Gastroesophageal sphincter (tissue), 4 donors: ENCODE data around the gene CALHM1. TPM values are rescaled to one million over a fixed set of nuclear protein-coding genes. Genes with fewer than 3 reads are reported as not detected.

Experiments
- ATAC-seq: fragments of 150-250 bp; one replicate; pipeline ENCODE4 v1.9.1; 2016; ENCODE audit warnings: mild to moderate bottlenecking, moderate library complexity
- H3K27ac ChIP-seq, 4 donors: fragments of 200-600 bp; sonication (generic) in 3 of 4; 1 replicate in 3 of 4; 2 replicates in 1 of 4; pipeline ENCODE4 v1.5.1; 2016 to 2019
- H3K27me3 ChIP-seq: fragments of 200-600 bp; sonication (generic); one replicate; pipeline ENCODE4 v1.5.1; 2019
- H3K36me3 ChIP-seq, 2 donors: fragments of 200-600 bp; sonication (generic); one replicate each; pipeline ENCODE4 v1.5.1; 2019; ENCODE audit warnings: control low read depth in 1 of 2
- H3K4me1 ChIP-seq, 3 donors: fragments of 200-600 bp; sonication (generic); 1 replicate in 2 of 3; 2 replicates in 1 of 3; pipeline ENCODE4 v1.5.1; 2016 to 2019; ENCODE audit warnings: control low read depth in 2 of 3
- H3K4me3 ChIP-seq, 2 donors: fragments of 200-600 bp; sonication (generic); one replicate each; pipeline ENCODE4 v1.5.1; 2019; ENCODE audit warnings: mild to moderate bottlenecking in 1 of 2, moderate library complexity in 1 of 2
- H3K9me3 ChIP-seq, 3 donors: fragments of 200-600 bp; sonication (generic); one replicate each; pipeline ENCODE4 v1.5.1; 2017 to 2019; ENCODE audit warnings: control low read depth in 2 of 3
- EP300 ChIP-seq: sonication (generic); formaldehyde crosslinking; IDR thresholded peaks from one replicate; pipeline ENCODE4 v1.6.1; 2017; ENCODE audit warnings: antibody characterized with exemption, mild to moderate bottlenecking
- POLR2A ChIP-seq, 2 donors: fragments of 450-650 bp; IDR thresholded peaks; one replicate each; pipeline ENCODE4 v1.6.1; 2017; ENCODE audit warnings: antibody characterized with exemption in 2 of 2, mild to moderate bottlenecking in 2 of 2, moderate library complexity in 1 of 2
- POLR2AphosphoS5 ChIP-seq: sonication (generic); formaldehyde crosslinking; IDR thresholded peaks from one replicate; pipeline ENCODE4 v1.6.1; 2017; ENCODE audit warnings: antibody characterized with exemption
- WGBS, 2 donors: methylation state at CpG; one replicate each; pipeline ENCODE4 v1.1.5; 2018; ENCODE audit warnings: low coverage in 1 of 2; 5-methylcytosine and 5-hydroxymethylcytosine counted together
- total RNA-seq, 4 donors: library from RNA; depleted of rRNA; stranded (reverse); fragments of >200 nt; gene quantifications; one replicate each; pipeline ENCODE4 v1.1.0, GENCODE V29; 2016
- TF ChIP-seq, protein P1 (sequence below), 4 experiments: fragments of 200-600 bp in 2 of 4; fragments of 450-650 bp in 2 of 4; sonication (generic) in 1 of 4; IDR thresholded peaks; one replicate each; pipeline ENCODE4 v1.5.1; 2017 to 2019; ENCODE audit warnings: antibody characterized with exemption in 4 of 4, mild to moderate bottlenecking in 2 of 4, moderate library complexity in 2 of 4

CALHM1 gene
- total RNA-seq, 4 donors from 2014 or later = not detected

DNA sequence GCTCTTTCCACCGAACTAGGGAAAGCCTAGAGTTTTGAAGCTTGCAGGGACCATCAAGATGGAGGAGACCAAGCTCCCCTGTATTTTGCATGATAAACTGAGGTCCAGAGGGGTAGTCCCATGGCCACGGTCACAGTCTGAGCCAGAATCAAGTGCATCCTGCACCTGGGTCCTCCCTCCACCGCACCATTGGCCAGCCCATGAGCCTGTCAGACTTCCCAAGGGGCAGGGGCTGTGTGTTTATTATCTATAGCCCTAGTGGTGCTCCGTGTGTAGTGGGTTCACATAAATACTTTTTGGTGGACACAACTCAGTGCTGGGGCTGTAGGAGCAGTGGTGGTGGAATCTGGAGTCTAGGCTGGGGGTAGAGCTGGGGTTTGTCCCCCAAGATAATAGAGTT lies 16.7 kb upstream of the CALHM1 start:
- no peak overlapping the region for H3K4me3 ChIP-seq
- ATAC-seq = no peak
- TF ChIP-seq POLR2A (IDR thresholded peaks at IDR 0.05) (no peak), POLR2AphosphoS5 (no peak), EP300 (no peak)
- TF ChIP-seq, protein P1, sequence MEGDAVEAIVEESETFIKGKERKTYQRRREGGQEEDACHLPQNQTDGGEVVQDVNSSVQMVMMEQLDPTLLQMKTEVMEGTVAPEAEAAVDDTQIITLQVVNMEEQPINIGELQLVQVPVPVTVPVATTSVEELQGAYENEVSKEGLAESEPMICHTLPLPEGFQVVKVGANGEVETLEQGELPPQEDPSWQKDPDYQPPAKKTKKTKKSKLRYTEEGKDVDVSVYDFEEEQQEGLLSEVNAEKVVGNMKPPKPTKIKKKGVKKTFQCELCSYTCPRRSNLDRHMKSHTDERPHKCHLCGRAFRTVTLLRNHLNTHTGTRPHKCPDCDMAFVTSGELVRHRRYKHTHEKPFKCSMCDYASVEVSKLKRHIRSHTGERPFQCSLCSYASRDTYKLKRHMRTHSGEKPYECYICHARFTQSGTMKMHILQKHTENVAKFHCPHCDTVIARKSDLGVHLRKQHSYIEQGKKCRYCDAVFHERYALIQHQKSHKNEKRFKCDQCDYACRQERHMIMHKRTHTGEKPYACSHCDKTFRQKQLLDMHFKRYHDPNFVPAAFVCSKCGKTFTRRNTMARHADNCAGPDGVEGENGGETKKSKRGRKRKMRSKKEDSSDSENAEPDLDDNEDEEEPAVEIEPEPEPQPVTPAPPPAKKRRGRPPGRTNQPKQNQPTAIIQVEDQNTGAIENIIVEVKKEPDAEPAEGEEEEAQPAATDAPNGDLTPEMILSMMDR (IDR thresholded peaks at IDR 0.05) = no peak
- peaks cover 26% of the 10 kb centered on the region for H3K27me3 ChIP-seq
- H3K27ac ChIP-seq = no peak overlapping the region
- H3K4me1 ChIP-seq = peaks cover 0 to 16% (median 5%) of the 10 kb centered on the region in 3 donors
- H3K36me3 ChIP-seq = no peaks in the 10 kb centered on the region
- no peaks in the 10 kb centered on the region for H3K9me3 ChIP-seq
- 82 to 100% methylated on average over 1 to 2 of the region's 4 CpGs for WGBS, 2 donors

DNA sequence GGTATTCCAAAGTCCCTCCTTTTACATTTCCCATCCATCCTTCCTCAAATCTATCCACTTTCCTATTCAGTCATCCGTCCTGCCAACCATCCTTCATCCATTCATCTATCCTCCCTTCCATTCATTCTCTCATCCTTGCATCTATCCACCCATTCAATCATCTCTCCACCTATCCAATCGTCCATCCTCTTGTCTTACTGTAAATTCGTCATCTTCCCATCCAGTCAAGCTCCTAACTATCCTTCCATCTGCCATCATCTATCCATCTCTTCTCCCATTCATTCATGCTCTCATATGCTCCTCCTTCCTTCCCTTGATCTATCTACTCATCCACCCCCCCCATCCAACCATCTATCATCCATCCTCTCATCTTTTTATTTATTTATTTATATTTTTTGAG lies 15.4 kb upstream of the CALHM1 start:
- H3K27ac ChIP-seq = no peak overlapping the region
- no peak for ATAC-seq
- 91 to 100% methylated on average over 2 to 3 of the region's 3 CpGs for WGBS, 2 donors
- H3K9me3 ChIP-seq = no peaks in the 10 kb centered on the region
- H3K4me3 ChIP-seq = no peak overlapping the region
- no peaks in the 10 kb centered on the region for H3K36me3 ChIP-seq
- no peak for TF ChIP-seq POLR2AphosphoS5
- TF ChIP-seq, protein P1 (IDR thresholded peaks at IDR 0.05) = no peak
- no peak for TF ChIP-seq EP300
- TF ChIP-seq POLR2A (IDR thresholded peaks at IDR 0.05) = no peak
- H3K4me1 ChIP-seq = peaks cover 0 to 14% (median 5%) of the 10 kb centered on the region in 3 donors
- H3K27me3 ChIP-seq = peaks cover 25% of the 10 kb centered on the region

DNA sequence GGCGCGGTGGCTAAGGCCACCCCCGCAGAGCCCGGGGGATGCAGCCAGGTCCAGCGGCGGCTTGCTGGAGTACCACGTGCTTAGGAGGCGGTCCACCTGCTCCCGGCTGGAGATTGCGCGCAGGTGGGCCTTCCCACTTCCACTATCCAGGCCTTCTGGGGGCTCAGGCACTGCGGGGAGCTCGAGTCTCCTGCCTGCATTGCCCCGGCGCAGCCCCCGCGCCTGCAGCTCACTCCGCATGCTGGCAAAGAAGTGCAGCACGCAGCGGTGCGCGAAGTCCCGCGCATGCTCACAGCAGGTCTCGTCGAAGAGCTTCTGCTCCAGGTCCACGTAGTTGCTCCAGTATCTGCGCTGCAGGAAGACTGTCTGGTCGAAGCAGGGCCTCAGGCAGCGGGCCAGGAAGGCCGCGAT lies 14.6 kb upstream of the CALHM1 start:
- H3K4me3 ChIP-seq = no peak overlapping the region
- no peaks in the 10 kb centered on the region for H3K9me3 ChIP-seq
- H3K36me3 ChIP-seq = no peaks in the 10 kb centered on the region
- 54% methylated on average over 6 of the region's 32 CpGs; no CpG with 5 or more reads in 1 of the 2 donors for WGBS, 2 donors
- TF ChIP-seq EP300 (no peak), POLR2A (IDR thresholded peaks at IDR 0.05) (no peak), POLR2AphosphoS5 (no peak)
- TF ChIP-seq, protein P1 (IDR thresholded peaks at IDR 0.05) = no peak
- H3K27me3 ChIP-seq = peaks cover 16% of the 10 kb centered on the region
- H3K27ac ChIP-seq = no peak overlapping the region
- H3K4me1 ChIP-seq = peaks cover 0 to 14% (median 5%) of the 10 kb centered on the region in 3 donors
- no peak for ATAC-seq

DNA sequence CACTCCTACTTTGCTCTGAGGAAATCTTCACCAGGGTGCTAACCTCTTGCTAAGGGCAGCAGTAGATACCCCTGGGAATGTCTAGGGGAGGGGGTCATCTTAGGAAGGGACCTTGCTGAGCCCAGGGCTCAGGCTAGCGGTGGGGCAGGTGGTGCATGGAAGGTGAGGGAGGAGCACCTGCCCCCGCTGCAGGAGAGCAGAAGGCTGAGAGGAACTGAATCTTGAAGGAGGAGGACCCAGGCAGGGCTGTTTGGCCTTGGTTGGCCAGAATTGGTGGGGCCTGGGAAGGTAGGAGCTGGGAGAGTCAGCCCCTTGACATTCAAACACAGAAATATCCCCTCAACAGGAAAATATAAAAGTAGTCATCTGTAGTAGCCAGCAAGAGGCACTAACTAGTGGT lies 13.3 kb upstream of the CALHM1 start:
- ATAC-seq = no peak
- no peaks in the 10 kb centered on the region for H3K9me3 ChIP-seq
- no peaks in the 10 kb centered on the region for H3K36me3 ChIP-seq
- H3K27me3 ChIP-seq = peaks cover 15% of the 10 kb centered on the region
- H3K4me3 ChIP-seq = no peak overlapping the region
- no CpG with 5 or more reads among the region's 2 CpGs for WGBS, 2 donors
- TF ChIP-seq POLR2A (IDR thresholded peaks at IDR 0.05) (no peak), EP300 (no peak), POLR2AphosphoS5 (no peak)
- H3K4me1 ChIP-seq = peaks cover 0 to 14% (median 5%) of the 10 kb centered on the region in 3 donors
- H3K27ac ChIP-seq = peak overlapping the region in 3 of 4 donors; percentile 11 to 52 (median 14)

DNA sequence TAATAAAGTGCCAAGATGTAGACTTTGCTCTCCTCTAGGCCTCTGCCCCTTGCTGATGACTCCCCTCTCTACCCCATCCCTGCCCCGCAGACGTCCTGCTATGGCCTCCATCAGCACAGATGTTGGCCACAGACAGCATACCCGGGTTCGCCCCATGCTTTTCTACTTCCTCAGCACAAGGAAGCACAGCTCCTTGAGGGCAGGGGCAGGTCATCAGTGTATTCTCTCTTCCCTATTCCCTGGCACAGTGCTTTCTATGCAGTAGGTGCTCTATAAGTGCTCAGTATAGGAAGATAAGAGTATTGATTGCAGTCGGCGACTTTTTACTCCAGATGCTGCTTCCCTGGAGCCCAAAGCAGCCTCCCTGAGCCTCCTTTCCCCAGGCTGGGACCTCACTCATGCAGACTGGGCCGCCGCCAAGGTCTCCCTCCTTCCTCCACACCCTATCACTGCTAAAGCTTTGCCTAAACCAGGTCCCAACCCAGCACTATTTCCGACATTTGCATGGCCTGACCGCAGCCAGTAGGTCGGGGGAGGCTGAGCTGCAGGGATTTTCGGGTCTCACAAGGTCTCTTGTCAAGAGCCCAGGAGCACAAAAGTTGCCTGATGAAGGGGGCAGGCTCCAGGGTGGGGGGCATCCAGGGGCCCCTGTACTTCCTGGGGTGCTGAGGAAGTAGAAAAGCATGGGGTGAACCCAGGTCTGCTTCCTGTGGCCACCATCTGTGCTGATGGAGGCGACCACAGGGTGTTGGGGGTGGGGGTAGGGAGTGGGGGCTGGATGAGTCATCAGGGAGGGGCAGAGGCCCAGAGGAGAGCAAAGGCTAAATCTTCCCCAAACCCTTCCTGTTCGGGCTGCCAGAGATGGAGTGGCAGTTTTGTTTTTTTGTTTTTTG lies 12.3 kb upstream of the CALHM1 start:
- H3K36me3 ChIP-seq = no peaks in the 10 kb centered on the region
- H3K4me1 ChIP-seq = peaks cover 0 to 14% (median 5%) of the 10 kb centered on the region in 3 donors
- WGBS, 2 donors = 65 to 69% methylated on average over 6 to 7 of the region's 14 CpGs
- peak overlapping the region in 3 of 4 donors; percentile 11 to 52 (median 14) for H3K27ac ChIP-seq
- TF ChIP-seq, protein P1 (IDR thresholded peaks at IDR 0.05) = no peak
- TF ChIP-seq EP300 (no peak), POLR2A (IDR thresholded peaks at IDR 0.05) (no peak)
- no peaks in the 10 kb centered on the region for H3K9me3 ChIP-seq
- ATAC-seq = peak; percentile 75
- no peak overlapping the region for H3K4me3 ChIP-seq
- peaks cover 7% of the 10 kb centered on the region for H3K27me3 ChIP-seq
